ENCODE data around the gene FGF11. TPM values are rescaled to one million over a fixed set of nuclear protein-coding genes. Genes with fewer than 3 reads are reported as not detected.
A peak's percentile ranks its signal among the peaks of the same experiment; 100 is the strongest.

Gene FGF11
- polyA plus RNA-seq, 3 donors, result 2.2 TPM; not detected in 2

- H3K4me1 Mint-ChIP-seq, result peaks cover 21% of the 10 kb centered on the region
- H3K4me3 ChIP-seq (replicated peaks in 1 of 3; ENCODE audit: low read depth in 2 of 3, low read length in 3 of 3), result peak overlapping the region; percentile 57 to 86 (median 62)
- H3K36me3 ChIP-seq (replicated peaks in 1 of 2; ENCODE audit: control insufficient read depth in 1 of 2, insufficient read depth in 2 of 2, low read length in 2 of 2), result no peaks in the 10 kb centered on the region
- peak overlapping the region; percentile 92 for H3K4me2 ChIP-seq (replicated peaks; ENCODE audit: extremely low read depth, low read length, poor library complexity, severe bottlenecking)
- H3K27ac Mint-ChIP-seq, result peak overlapping the region; percentile 67 to 98 (median 92)
- peak in 1 of 3 donors; percentile 3 for DNase-seq
- H2AFZ ChIP-seq (ENCODE audit: insufficient read depth, low read depth, low read length, poor library complexity, severe bottlenecking), result peak overlapping the region; percentile 90
- TF ChIP-seq, protein P1, sequence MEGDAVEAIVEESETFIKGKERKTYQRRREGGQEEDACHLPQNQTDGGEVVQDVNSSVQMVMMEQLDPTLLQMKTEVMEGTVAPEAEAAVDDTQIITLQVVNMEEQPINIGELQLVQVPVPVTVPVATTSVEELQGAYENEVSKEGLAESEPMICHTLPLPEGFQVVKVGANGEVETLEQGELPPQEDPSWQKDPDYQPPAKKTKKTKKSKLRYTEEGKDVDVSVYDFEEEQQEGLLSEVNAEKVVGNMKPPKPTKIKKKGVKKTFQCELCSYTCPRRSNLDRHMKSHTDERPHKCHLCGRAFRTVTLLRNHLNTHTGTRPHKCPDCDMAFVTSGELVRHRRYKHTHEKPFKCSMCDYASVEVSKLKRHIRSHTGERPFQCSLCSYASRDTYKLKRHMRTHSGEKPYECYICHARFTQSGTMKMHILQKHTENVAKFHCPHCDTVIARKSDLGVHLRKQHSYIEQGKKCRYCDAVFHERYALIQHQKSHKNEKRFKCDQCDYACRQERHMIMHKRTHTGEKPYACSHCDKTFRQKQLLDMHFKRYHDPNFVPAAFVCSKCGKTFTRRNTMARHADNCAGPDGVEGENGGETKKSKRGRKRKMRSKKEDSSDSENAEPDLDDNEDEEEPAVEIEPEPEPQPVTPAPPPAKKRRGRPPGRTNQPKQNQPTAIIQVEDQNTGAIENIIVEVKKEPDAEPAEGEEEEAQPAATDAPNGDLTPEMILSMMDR (IDR thresholded peaks at IDR 0.05), result no peak
- H3K9ac ChIP-seq (ENCODE audit: insufficient read depth, low read length, poor library complexity, severe bottlenecking), result peak overlapping the region; percentile 62
- H3K4me3 Mint-ChIP-seq, result peak overlapping the region; percentile 86 to 89
- no peaks in the 10 kb centered on the region for H4K20me1 ChIP-seq (ENCODE audit: insufficient read depth, low read length)
- peaks cover 5% of the 10 kb centered on the region in 2 donors for H3K36me3 Mint-ChIP-seq
- 34% methylated on average over 8 of the region's 16 CpGs for WGBS (ENCODE audit: insufficient coverage)
- peaks cover 3% of the 10 kb centered on the region for H3K79me2 ChIP-seq (ENCODE audit: insufficient read depth, low read length)
- peaks cover 4 to 25% of the 10 kb centered on the region in 2 donors for H3K27me3 ChIP-seq (ENCODE audit: control insufficient read depth in 2 of 2, insufficient read depth in 2 of 2, low read length in 2 of 2)
- H3K27ac ChIP-seq (ENCODE audit: low read depth in 1 of 2, low read length in 2 of 2), result peak overlapping the region; percentile 59 to 70
- H3K4me1 ChIP-seq (ENCODE audit: control insufficient read depth in 1 of 2, insufficient read depth in 2 of 2, low read length in 2 of 2), result peaks cover 13 to 24% of the 10 kb centered on the region in 2 donors
- peaks cover 26 to 33% (median 26%) of the 10 kb centered on the region in 3 donors for H3K27me3 Mint-ChIP-seq (ENCODE audit: low read depth in 3 of 3)
- H3K9me3 ChIP-seq (replicated peaks in 1 of 2; ENCODE audit: control insufficient read depth in 1 of 2, insufficient read depth in 1 of 2, low read length in 2 of 2), result no peaks in the 10 kb centered on the region
- H3K9me3 Mint-ChIP-seq, result peaks cover 0 to 11% (median 0%) of the 10 kb centered on the region in 7 donors
- intact Hi-C loops (cut with micrococcal nuclease), result loop anchor here in 1 of 2 donors (2.0 to 10.0 kb wide), 4 partner anchors 74 to 188 kb away; partner anchors contain the start of genes ACADVL, CTDNEP1, DLG4 and ELP5
These were observed 36.1 kb upstream of the FGF11 start for GRCh38 chr17:7403043-7403726.

- DNase-seq, result no peak
- Mint-ChIP-seq H3K9me3 (peaks cover 0 to 11% (median 0%) of the 10 kb centered on the region in 7 donors), H3K4me3 (peak overlapping the region; percentile 86 to 89), H3K36me3 (peaks cover 5% of the 10 kb centered on the region in 2 donors), H3K4me1 (peaks cover 21% of the 10 kb centered on the region), H3K27me3 (ENCODE audit: low read depth in 3 of 3) (peaks cover 29 to 36% (median 29%) of the 10 kb centered on the region in 3 donors), H3K27ac (peak overlapping the region; percentile 67 to 98 (median 92))
- H4K20me1 ChIP-seq (ENCODE audit: insufficient read depth, low read length), result no peaks in the 10 kb centered on the region
- H3K27ac ChIP-seq (ENCODE audit: low read depth in 1 of 2, low read length in 2 of 2), result peak overlapping the region; percentile 59 to 70
- H3K27me3 ChIP-seq (ENCODE audit: control insufficient read depth in 2 of 2, insufficient read depth in 2 of 2, low read length in 2 of 2), result peaks cover 4 to 28% of the 10 kb centered on the region in 2 donors
- intact Hi-C loops (cut with micrococcal nuclease), result loop anchor here in 1 of 2 donors (2.0 to 10.0 kb wide), 4 partner anchors 75 to 189 kb away; partner anchors contain the start of genes ACADVL, CTDNEP1, DLG4 and ELP5
- no peaks in the 10 kb centered on the region for H3K36me3 ChIP-seq (replicated peaks in 1 of 2; ENCODE audit: control insufficient read depth in 1 of 2, insufficient read depth in 2 of 2, low read length in 2 of 2)
- peaks cover 13 to 24% of the 10 kb centered on the region in 2 donors for H3K4me1 ChIP-seq (ENCODE audit: control insufficient read depth in 1 of 2, insufficient read depth in 2 of 2, low read length in 2 of 2)
- WGBS (ENCODE audit: insufficient coverage), result 0% methylated on average over 8 of the region's 13 CpGs
- TF ChIP-seq, protein P1 (IDR thresholded peaks at IDR 0.05), result no peak
- H3K4me2 ChIP-seq (replicated peaks; ENCODE audit: extremely low read depth, low read length, poor library complexity, severe bottlenecking), result peak overlapping the region; percentile 92
- H3K9me3 ChIP-seq (replicated peaks in 1 of 2; ENCODE audit: control insufficient read depth in 1 of 2, insufficient read depth in 1 of 2, low read length in 2 of 2), result no peaks in the 10 kb centered on the region
- H3K9ac ChIP-seq (ENCODE audit: insufficient read depth, low read length, poor library complexity, severe bottlenecking), result peak overlapping the region; percentile 62
- H3K4me3 ChIP-seq (replicated peaks in 1 of 3; ENCODE audit: low read depth in 2 of 3, low read length in 3 of 3), result peak overlapping the region; percentile 57 to 86 (median 62)
- peaks cover 3% of the 10 kb centered on the region for H3K79me2 ChIP-seq (ENCODE audit: insufficient read depth, low read length)
- peak overlapping the region; percentile 90 for H2AFZ ChIP-seq (ENCODE audit: insufficient read depth, low read depth, low read length, poor library complexity, severe bottlenecking)
These were observed 35.7 kb upstream of the FGF11 start for GRCh38 chr17:7403727-7403976.

All from CD14-positive monocyte (primary cell).